ENCODE data around the gene MRPS12.
"Not testable (repeated sequence)": the region's sequence is repeated elsewhere in the genome, so short reads cannot be mapped to it uniquely, and the experiment has no call there.

MRPS12 gene

GRCh38 chr19:38930776-38931520, at the start of gene MRPS12:
MRPS12 (plus strand) TSS chr19:38930944; CDS start chr19:38931295, 351 bp downstream.
- peak; percentile 100 for DNase-seq

GRCh38 chr19:38883286-38883685, 47.5 kb upstream of the MRPS12 start:
- no peak for DNase-seq

- DNase-seq, result not testable (repeated sequence)
These were observed 46.1 kb upstream of the MRPS12 start for GRCh38 chr19:38884691-38885090.

- DNase-seq, result no peak
These were observed 41.9 kb upstream of the MRPS12 start for GRCh38 chr19:38888876-38889275.

- no peak for DNase-seq
These were observed 40.9 kb upstream of the MRPS12 start for GRCh38 chr19:38889803-38890202.

GRCh38 chr19:38890686-38891085, 40.1 kb upstream of the MRPS12 start:
- no peak for DNase-seq

- DNase-seq, result no peak
These were observed 39.0 kb upstream of the MRPS12 start for GRCh38 chr19:38891771-38892170.

- no peak for DNase-seq
These were observed 37.9 kb upstream of the MRPS12 start for GRCh38 chr19:38892841-38893240.

GRCh38 chr19:38893341-38893771, 37.4 kb upstream of the MRPS12 start:
- no peak for DNase-seq

- DNase-seq, result no peak
These were observed 35.8 kb upstream of the MRPS12 start for GRCh38 chr19:38894968-38895367.

GRCh38 chr19:38898788-38899446, 31.8 kb upstream of the MRPS12 start:
- DNase-seq, result peak; percentile 55

- DNase-seq, result peak; percentile 100
These were observed 31.1 kb upstream of the MRPS12 start, which contains the start of the genes NFKBIB and SIRT2 for GRCh38 chr19:38899447-38900201. NFKBIB (plus strand) TSS chr19:38899969; CDS start chr19:38900033, 64 bp downstream. SIRT2 (minus strand) TSS chr19:38899618; CDS start chr19:38899521, 97 bp downstream.

GRCh38 chr19:38900202-38900629, 30.5 kb upstream of the MRPS12 start:
- DNase-seq, result no peak

GRCh38 chr19:38900743-38901190, 30.0 kb upstream of the MRPS12 start:
- DNase-seq, result no peak

GRCh38 chr19:38901683-38902082, 29.1 kb upstream of the MRPS12 start:
- no peak for DNase-seq

- DNase-seq, result no peak
These were observed 25.9 kb upstream of the MRPS12 start for GRCh38 chr19:38904581-38905539.

- no peak for DNase-seq
These were observed 25.1 kb upstream of the MRPS12 start for GRCh38 chr19:38905620-38906019.

GRCh38 chr19:38907227-38907626, 23.5 kb upstream of the MRPS12 start:
- DNase-seq, result no peak

- DNase-seq, result no peak
These were observed 23.1 kb upstream of the MRPS12 start for GRCh38 chr19:38907670-38908069.

GRCh38 chr19:38908911-38909310, 21.8 kb upstream of the MRPS12 start:
- DNase-seq, result no peak

- DNase-seq, result no peak
These were observed 20.3 kb upstream of the MRPS12 start for GRCh38 chr19:38910488-38910887.

GRCh38 chr19:38911388-38912001, 19.2 kb upstream of the MRPS12 start:
- DNase-seq, result no peak
